BE2C (cell line): ENCODE measurements around the gene DOC2A.

Experiments
- DNase-seq: peaks from one replicate; pipeline ENCODE4 v3.0.0-alpha.2; 2020
- H3K27me3 ChIP-seq: fragments of 250-450 bp; sonication (Bioruptor Pico); 2 replicates; pipeline ENCODE4 v1.5.1; 2020; ENCODE audit warnings: mild to moderate bottlenecking
- H3K36me3 ChIP-seq: fragments of 250-450 bp; sonication (Bioruptor Pico); 2 replicates; pipeline ENCODE4 v1.5.1; 2020; ENCODE audit warnings: mild to moderate bottlenecking
- H3K4me1 ChIP-seq: fragments of 250-450 bp; sonication (Bioruptor Pico); 2 replicates; pipeline ENCODE4 v1.5.1; 2020
- H3K4me3 ChIP-seq: 2 replicates; pipeline ENCODE4 v1.5.1; 2011; ENCODE audit warnings: low read depth, low read length
- H3K9me3 ChIP-seq: fragments of 250-450 bp; sonication (Bioruptor Pico); 2 replicates; pipeline ENCODE4 v1.5.1; 2020
- TF ChIP-seq, protein P1 (sequence below): IDR thresholded peaks from 2 replicates; pipeline ENCODE4 v1.5.1; 2012; ENCODE audit warnings: mild to moderate bottlenecking, low read depth, low read length

Gene DOC2A

DNA sequence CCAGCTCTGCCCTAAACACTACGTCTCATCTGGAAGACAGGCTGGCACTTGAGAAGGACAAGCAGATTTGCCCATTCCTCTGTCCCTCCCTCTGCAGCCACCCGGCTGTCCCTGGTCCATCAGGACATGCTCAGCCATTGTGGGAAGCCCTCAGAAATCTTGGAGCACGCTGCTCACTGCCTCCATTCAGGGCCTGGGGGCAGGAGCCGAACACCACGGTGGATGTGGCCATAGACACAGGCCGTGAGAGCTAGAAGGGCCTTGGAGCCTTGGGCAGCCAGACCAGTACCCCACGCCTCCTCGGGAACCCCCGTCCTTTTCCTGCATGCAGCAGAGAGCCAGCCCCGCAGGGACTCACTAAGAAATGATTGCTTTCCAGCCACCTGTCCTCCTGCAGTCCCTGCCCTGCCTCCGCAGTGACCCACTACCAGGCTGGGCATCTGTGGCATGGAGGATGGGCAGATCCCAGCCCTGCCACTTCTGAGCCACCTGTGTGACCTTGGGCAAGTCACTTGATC is 3.4 kb downstream of the DOC2A start:
- no peak overlapping the region for H3K4me3 ChIP-seq
- H3K36me3 ChIP-seq: peaks cover 4% of the 10 kb centered on the region; the same call in 1 of the 2 replicates
- H3K9me3 ChIP-seq: no peaks in the 10 kb centered on the region
- no peaks in the 10 kb centered on the region for H3K27me3 ChIP-seq
- TF ChIP-seq, protein P1, sequence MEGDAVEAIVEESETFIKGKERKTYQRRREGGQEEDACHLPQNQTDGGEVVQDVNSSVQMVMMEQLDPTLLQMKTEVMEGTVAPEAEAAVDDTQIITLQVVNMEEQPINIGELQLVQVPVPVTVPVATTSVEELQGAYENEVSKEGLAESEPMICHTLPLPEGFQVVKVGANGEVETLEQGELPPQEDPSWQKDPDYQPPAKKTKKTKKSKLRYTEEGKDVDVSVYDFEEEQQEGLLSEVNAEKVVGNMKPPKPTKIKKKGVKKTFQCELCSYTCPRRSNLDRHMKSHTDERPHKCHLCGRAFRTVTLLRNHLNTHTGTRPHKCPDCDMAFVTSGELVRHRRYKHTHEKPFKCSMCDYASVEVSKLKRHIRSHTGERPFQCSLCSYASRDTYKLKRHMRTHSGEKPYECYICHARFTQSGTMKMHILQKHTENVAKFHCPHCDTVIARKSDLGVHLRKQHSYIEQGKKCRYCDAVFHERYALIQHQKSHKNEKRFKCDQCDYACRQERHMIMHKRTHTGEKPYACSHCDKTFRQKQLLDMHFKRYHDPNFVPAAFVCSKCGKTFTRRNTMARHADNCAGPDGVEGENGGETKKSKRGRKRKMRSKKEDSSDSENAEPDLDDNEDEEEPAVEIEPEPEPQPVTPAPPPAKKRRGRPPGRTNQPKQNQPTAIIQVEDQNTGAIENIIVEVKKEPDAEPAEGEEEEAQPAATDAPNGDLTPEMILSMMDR: no peak
- no peak for DNase-seq
- H3K4me1 ChIP-seq: peaks cover 3% of the 10 kb centered on the region; the same call in 1 of the 2 replicates

DNA sequence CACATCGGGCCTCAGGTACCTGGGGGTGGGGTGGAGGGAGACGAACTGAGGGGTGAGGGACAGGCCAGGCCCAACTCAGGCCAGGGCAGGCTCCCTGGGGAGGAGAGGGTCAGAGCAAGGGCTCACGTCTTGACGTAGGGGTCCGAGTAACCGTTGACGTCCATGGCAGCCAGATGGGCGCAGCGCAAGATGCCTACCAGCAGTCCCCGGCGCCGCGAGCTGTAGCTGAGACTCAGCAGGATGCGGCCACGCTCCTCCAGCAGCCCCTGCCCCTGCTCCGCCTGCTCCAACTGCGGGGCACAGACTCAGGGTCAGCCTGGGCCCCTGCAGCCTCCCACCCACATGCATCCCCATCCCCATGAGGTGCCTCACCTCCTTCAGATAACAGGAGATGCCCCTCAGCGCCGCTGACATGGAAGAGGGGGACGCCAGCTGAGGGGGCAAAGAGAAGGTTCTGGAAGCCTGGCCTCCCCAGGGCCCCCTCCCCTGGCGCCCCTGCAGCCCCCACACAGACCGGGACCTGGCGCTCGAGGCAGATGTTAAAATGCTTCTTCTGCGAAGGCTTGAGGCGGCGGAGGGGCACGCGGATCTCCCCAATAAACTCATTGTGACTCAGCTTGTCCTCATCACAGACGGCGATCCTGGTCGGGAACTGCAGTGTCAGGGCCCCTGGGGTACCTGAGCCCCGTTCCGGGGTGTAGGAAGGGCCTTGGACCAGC is 4.0 kb downstream of the DOC2A start:
- TF ChIP-seq, protein P1: no peak
- Histone ChIP-seq H3K4me1 (peaks cover 3% of the 10 kb centered on the region; the same call in 1 of the 2 replicates), H3K36me3 (peaks cover 4% of the 10 kb centered on the region; the same call in 1 of the 2 replicates), H3K9me3 (no peaks in the 10 kb centered on the region), H3K27me3 (no peaks in the 10 kb centered on the region), H3K4me3 (no peak overlapping the region)
- DNase-seq: no peak

GRCh38 chr16:30006095-30006473 is 4.7 kb downstream of the DOC2A start:
- Histone ChIP-seq H3K4me1 (peaks cover 3% of the 10 kb centered on the region; the same call in 1 of the 2 replicates), H3K9me3 (no peaks in the 10 kb centered on the region), H3K27me3 (no peaks in the 10 kb centered on the region), H3K4me3 (no peak overlapping the region), H3K36me3 (peaks cover 4% of the 10 kb centered on the region; the same call in 1 of the 2 replicates)
- no peak for DNase-seq
- TF ChIP-seq, protein P1: no peak

- H3K9me3 ChIP-seq: no peaks in the 10 kb centered on the region
- peaks cover 3% of the 10 kb centered on the region; the same call in 1 of the 2 replicates for H3K4me1 ChIP-seq
- DNase-seq: peak; percentile 73
- peaks cover 4% of the 10 kb centered on the region; the same call in 1 of the 2 replicates for H3K36me3 ChIP-seq
- H3K27me3 ChIP-seq: no peaks in the 10 kb centered on the region
- TF ChIP-seq, protein P1: peak; percentile 88
- peak overlapping the region; percentile 26; the same call in 1 of the 2 replicates for H3K4me3 ChIP-seq
These were observed 5.3 kb downstream of the DOC2A start for GRCh38 chr16:30005341-30006094.

- no peak overlapping the region for H3K4me3 ChIP-seq
- no peaks in the 10 kb centered on the region for H3K27me3 ChIP-seq
- H3K4me1 ChIP-seq: peaks cover 3% of the 10 kb centered on the region; the same call in 1 of the 2 replicates
- no peaks in the 10 kb centered on the region for H3K9me3 ChIP-seq
- H3K36me3 ChIP-seq: peaks cover 4% of the 10 kb centered on the region; the same call in 1 of the 2 replicates
- peak; percentile 40 for DNase-seq
- TF ChIP-seq, protein P1: no peak
These were observed 6.0 kb downstream of the DOC2A start for GRCh38 chr16:30004811-30005242.

- Histone ChIP-seq H3K4me3 (no peak overlapping the region), H3K27me3 (no peaks in the 10 kb centered on the region), H3K4me1 (peaks cover 3% of the 10 kb centered on the region; the same call in 1 of the 2 replicates), H3K9me3 (no peaks in the 10 kb centered on the region), H3K36me3 (peaks cover 4% of the 10 kb centered on the region; the same call in 1 of the 2 replicates)
- DNase-seq: peak; percentile 50
- TF ChIP-seq, protein P1: no peak
These were observed 6.4 kb downstream of the DOC2A start for GRCh38 chr16:30004424-30004776.
